GM04504 (cell line): Measurements from ENCODE around the gene PKP4.
"Not testable (repeated sequence)": the region's sequence is repeated elsewhere in the genome, so short reads cannot be mapped to it uniquely, and the experiment has no call there.

Source experiments
- DNase-seq: peaks from one replicate; pipeline ENCODE4 v3.0.0-alpha.2; 2012; ENCODE audit warnings: low read depth

Gene PKP4

GRCh38 chr2:158456309-158457066 is at the start of gene PKP4, which contains the start of gene CCDC148:
PKP4 (plus strand) TSS chr2:158456952; CDS start chr2:158533185, 76,233 bp downstream.
CCDC148 (minus strand) TSS chr2:158456753; CDS start chr2:158456439, 314 bp downstream.
- DNase-seq = peak; percentile 83

- DNase-seq = no peak
Measured at GRCh38 chr2:158407031-158407430, 49.7 kb upstream of the PKP4 start.

GRCh38 chr2:158410132-158410531 is 46.6 kb upstream of the PKP4 start:
- no peak for DNase-seq

GRCh38 chr2:158411748-158412147 is 45.0 kb upstream of the PKP4 start:
- DNase-seq = no peak

- DNase-seq = no peak
Measured at GRCh38 chr2:158412206-158412605, 44.5 kb upstream of the PKP4 start.

- no peak for DNase-seq
Measured at GRCh38 chr2:158413581-158413980, 43.2 kb upstream of the PKP4 start.

- no peak for DNase-seq
Measured at GRCh38 chr2:158414538-158414937, 42.2 kb upstream of the PKP4 start.

GRCh38 chr2:158432117-158432516 is 24.6 kb upstream of the PKP4 start:
- no peak for DNase-seq

GRCh38 chr2:158433716-158434115 is 23.0 kb upstream of the PKP4 start:
- DNase-seq = not testable (repeated sequence)

- not testable (repeated sequence) for DNase-seq
Measured at GRCh38 chr2:158439062-158439461, 17.7 kb upstream of the PKP4 start.

- DNase-seq = no peak
Measured at GRCh38 chr2:158443606-158444005, 13.1 kb upstream of the PKP4 start.

GRCh38 chr2:158457092-158457825 is 507 bp downstream of the PKP4 start:
- DNase-seq = peak; percentile 28

- peak; percentile 24 for DNase-seq
Measured at GRCh38 chr2:158457826-158458616, 1.3 kb downstream of the PKP4 start.

GRCh38 chr2:158458617-158458920 is 1.8 kb downstream of the PKP4 start:
- no peak for DNase-seq

- no peak for DNase-seq
Measured at GRCh38 chr2:158459161-158460003, 2.6 kb downstream of the PKP4 start.

GRCh38 chr2:158460632-158461297 is 4.0 kb downstream of the PKP4 start:
- DNase-seq = no peak

GRCh38 chr2:158463496-158464095 is 6.8 kb downstream of the PKP4 start:
- DNase-seq = no peak

GRCh38 chr2:158464426-158465281 is 7.9 kb downstream of the PKP4 start:
- DNase-seq = no peak

- DNase-seq = no peak
Measured at GRCh38 chr2:158467248-158467647, 10.5 kb downstream of the PKP4 start.

- DNase-seq = not testable (repeated sequence)
Measured at GRCh38 chr2:158472829-158473228, 16.1 kb downstream of the PKP4 start.
